HCEC 1CT (cell line): ENCODE data around the gene SYNRG.
A peak's percentile ranks its signal among the peaks of the same experiment; 100 is the strongest.
"Not testable (repeated sequence)": the region's sequence is repeated elsewhere in the genome, so short reads cannot be mapped to it uniquely, and the experiment has no call there.

ENCODE experiments used
- DNase-seq: peaks from one replicate; pipeline ENCODE4 v3.0.0-alpha.2; 2017

Gene SYNRG, protein sequence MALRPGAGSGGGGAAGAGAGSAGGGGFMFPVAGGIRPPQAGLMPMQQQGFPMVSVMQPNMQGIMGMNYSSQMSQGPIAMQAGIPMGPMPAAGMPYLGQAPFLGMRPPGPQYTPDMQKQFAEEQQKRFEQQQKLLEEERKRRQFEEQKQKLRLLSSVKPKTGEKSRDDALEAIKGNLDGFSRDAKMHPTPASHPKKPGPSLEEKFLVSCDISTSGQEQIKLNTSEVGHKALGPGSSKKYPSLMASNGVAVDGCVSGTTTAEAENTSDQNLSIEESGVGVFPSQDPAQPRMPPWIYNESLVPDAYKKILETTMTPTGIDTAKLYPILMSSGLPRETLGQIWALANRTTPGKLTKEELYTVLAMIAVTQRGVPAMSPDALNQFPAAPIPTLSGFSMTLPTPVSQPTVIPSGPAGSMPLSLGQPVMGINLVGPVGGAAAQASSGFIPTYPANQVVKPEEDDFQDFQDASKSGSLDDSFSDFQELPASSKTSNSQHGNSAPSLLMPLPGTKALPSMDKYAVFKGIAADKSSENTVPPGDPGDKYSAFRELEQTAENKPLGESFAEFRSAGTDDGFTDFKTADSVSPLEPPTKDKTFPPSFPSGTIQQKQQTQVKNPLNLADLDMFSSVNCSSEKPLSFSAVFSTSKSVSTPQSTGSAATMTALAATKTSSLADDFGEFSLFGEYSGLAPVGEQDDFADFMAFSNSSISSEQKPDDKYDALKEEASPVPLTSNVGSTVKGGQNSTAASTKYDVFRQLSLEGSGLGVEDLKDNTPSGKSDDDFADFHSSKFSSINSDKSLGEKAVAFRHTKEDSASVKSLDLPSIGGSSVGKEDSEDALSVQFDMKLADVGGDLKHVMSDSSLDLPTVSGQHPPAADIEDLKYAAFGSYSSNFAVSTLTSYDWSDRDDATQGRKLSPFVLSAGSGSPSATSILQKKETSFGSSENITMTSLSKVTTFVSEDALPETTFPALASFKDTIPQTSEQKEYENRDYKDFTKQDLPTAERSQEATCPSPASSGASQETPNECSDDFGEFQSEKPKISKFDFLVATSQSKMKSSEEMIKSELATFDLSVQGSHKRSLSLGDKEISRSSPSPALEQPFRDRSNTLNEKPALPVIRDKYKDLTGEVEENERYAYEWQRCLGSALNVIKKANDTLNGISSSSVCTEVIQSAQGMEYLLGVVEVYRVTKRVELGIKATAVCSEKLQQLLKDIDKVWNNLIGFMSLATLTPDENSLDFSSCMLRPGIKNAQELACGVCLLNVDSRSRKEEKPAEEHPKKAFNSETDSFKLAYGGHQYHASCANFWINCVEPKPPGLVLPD (N-terminal part only)

DNA sequence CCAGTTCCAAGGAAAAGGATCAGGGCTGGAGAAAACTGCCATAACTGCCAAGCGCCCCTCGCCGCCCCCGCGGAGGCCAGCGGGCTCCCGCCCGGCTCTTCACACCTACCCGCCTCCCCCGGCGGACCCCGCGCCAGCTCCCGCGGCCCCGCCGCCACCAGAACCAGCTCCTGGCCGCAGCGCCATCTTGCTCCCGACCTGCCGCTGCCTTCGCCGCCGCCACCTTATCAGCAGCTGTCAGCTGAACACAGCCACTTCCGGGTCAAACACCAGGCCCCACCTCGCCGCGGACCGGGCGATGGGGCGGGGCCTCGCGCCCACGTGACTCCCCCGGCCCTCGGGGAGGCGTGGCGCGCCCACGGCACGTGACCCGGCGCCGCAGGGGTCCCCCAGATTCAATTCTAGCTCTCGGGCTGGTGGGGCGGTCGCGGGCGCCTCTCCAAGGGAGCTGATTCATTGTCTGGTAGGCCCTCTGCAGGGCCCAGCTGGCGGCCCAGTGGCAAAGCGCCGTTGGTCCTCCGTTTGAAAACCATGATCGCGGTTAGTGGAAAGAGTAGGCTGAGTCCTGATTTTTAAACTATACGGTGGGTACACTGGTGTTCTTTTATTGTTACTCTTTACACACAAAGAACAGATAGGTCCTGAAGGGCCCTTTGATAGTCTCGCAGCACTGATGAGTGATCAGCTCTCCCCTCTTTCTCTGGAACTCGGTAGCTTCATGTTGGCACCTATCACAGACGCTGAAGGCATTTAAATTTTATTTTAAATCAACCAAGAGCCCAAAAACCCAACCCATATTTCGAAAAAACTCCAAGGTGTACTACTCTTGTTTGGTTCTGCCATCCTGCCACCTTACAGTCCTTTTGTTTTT lies at the start of gene SYNRG:
TSS of gene SYNRG (minus strand) at position 249 of the 871 bp plus-strand sequence. CDS start at position 186, 63 bp downstream.
- DNase-seq, result peak; percentile 95

DNA sequence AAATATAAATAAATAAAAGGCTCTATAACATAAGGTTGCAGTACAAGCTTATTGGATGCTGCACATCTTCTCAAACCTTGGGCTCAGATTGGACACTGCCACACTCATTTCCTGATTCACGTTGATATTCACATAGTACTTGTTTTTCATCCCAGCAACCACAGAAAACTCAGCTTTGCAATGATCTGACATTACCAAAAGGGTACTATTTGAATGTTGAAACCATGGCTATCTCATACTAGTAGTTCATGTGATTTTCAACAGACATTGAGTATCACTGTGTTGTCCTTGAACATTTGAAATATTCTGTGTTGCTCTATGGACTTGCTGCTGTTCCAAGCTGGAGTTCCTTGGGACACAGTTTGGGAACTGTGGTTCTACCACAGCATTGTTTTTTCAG lies 48.0 kb upstream of the SYNRG start:
- no peak for DNase-seq

DNA sequence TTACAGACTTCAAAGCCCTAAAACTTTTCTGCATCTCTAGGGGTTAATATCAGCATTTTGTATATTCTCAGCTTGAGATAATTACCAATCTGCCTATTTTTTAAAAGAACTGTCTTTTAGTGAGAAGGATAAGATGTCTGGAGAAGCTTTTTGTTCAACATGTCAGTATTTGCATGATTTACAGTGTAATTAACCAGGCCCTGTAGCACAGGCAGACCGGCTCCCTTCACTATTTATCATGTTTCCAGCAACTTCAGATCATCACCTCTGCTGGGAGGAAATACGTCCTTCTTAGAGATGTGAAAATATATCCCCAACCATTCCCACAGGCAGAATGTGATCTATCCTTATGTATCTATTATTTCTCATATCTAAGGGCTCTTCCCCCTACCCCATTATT lies 42.6 kb upstream of the SYNRG start:
- no peak for DNase-seq

DNA sequence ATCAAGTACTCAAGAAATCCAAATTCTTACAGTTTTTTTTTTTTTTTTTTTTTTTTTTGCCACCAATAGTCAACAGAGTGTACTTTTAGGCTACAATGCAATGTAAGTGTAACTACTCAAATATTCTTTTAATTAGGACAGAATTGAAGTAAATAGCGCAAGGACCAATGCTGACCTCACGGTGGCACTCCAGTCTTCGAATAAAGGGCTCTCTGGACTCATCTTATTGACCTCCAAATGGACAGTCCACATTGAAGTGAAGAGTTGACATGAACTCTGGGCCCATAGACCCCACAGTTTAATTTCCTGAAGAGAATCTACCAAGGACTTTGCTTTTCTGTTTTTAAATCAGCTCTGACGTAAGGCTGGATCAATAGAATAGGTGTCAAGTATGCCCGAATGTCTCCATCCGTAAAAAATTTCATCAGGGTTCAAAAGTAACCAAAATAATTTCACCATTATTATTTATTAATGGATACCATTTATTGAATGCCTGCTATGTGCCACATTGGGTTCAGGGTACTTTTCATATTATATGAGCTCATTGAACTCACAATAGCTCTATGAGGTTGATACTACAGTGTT lies 41.3 kb upstream of the SYNRG start:
- DNase-seq, result peak; percentile 57

DNA sequence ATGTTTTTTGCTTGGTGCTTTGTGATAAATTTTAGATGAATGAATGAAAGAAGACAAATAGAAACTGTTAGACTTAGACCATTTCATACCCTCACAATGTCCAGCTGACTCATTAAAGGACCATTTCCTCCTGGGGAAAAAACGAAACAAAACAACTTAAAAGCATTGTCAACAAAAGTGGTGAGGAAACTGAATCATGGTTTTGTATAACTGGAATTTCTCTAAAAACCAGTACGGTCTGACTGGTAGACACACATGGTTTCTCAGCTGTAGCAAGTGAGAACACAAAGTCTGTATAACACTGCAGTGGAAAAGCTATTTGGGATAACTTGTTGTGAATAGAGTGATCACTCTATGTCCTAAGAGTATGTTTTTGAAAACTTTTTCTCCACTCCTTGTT lies 39.3 kb upstream of the SYNRG start:
- DNase-seq, result peak; percentile 72

DNA sequence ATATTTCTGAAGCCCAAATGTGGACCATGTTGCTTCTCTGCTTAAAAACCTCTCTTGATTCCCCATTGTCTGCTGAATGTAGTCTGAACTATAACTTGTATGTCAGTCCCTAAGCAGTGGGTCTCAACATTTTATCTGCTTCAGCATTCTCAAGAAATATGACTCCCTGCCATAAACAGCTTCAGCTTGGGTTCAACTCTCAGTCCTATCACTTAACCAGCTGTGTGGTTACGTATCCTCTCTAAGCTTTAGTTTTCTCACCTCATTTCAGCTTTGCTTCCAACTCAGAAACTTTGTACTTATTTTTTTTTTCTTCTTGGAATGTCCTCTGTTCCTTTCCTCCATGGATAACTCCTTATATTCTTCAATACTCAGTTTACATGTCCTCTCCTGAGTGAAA lies 38.6 kb upstream of the SYNRG start:
- no peak for DNase-seq

DNA sequence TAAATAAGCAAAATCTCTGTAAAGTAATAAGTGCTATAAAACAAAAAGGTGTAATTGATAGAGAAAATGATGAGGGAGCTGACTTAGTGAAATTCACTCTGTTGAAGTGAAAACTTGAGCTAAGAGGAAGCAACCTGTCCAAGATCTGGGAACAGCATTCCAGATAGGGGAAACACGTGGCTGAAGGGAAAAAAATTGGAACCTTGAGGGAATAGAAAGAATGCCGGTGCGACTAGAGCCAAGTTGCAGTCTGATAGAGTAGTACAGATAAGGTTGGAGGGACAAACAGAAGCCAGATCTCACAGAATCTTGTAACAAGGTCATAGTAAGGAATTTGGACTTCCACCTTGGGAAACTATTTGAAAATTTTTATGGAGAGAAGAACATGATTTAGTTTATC lies 34.7 kb upstream of the SYNRG start:
- no peak for DNase-seq

DNA sequence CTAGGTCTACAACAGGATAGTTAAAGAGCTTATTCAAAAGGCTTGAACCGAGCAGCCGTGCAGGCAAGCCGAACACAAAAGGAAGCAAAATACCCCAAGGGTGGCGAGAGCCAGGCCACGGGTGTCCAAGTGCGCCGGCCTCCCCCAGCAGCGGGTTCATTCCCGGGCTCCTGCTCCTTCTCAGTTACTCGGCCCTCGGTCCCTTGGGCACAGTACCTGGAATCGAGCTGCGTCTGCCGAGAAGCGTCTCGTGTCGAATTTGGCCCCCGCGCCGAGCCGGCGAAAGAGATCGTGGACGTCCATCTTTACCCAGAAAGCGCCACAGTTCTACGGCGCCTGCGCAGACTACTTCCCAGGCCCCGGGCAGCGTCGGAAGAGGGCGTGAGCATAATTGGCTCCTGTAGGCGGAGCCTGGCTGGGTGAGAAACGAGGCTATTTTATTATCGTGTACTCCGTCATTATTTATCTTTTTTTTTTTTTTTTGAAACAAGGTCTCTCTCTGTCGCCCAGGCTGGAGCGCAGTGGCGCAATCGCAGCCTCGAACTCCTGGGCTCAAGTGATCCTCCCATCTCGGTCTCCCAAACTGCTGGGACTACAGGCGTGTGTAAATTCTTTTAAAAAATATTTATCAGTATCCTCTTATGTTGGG lies 34.0 kb upstream of the SYNRG start, which contains the start of gene DDX52:
TSS of gene DDX52 (minus strand) at position 329 of the 649 bp plus-strand sequence. CDS start at position 303, 26 bp downstream.
- peak; percentile 92 for DNase-seq

DNA sequence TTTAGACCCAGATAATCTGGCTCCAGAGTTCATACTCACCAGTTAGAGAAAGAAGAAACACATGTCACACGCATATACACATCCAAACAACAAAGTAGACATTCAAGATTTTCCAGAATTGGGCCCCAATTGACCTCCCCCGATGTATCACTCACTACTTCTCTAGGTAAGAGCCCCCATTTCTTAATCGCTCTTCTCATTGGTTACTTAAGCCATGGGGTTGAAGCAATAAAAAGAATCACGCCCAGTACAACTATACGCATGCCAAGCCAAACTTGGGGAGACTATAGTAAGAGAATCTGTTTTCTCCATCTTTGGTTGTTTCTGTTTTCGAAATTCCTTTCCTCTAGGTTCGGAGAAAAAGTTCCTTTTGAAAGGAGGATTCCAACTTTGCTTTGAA lies 33.5 kb upstream of the SYNRG start:
- DNase-seq, result peak; percentile 35

DNA sequence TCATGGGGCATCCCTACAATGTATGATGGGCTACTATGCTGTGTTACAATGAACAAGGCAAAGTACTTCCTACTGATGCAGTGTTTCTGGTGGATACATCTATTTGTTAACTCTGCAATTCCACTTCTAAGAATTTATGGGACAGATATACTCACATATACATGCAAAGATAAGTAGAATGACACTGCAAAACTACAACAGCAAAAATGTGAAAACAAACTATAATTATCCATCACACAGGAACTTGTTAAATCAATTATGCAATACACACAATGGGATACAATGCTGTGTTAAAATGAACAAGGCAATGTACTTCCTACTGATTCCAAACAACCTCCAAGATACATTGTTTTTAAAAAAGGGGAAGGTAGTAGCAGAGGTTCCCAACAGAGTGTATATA lies 30.8 kb upstream of the SYNRG start:
- no peak for DNase-seq

DNA sequence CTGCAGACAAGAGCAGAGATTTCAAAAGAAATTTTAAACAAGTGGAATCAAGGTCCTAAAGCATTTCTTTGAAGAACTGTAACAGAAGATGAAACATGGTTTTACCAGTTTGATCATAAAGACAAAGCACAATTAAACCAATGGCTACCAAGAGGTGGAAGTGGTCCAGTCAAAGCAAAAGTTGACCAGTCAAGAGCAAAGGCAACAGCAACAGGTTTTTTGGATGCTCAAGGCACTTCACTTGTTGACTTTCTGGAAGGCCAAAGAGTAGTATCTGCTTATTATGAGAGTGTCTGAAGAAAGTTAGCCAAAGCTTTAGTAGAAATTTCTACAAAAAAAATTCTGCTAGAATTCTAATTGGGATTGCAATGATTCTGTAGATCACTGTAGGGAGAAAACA lies 28.7 kb upstream of the SYNRG start:
- no peak for DNase-seq

DNA sequence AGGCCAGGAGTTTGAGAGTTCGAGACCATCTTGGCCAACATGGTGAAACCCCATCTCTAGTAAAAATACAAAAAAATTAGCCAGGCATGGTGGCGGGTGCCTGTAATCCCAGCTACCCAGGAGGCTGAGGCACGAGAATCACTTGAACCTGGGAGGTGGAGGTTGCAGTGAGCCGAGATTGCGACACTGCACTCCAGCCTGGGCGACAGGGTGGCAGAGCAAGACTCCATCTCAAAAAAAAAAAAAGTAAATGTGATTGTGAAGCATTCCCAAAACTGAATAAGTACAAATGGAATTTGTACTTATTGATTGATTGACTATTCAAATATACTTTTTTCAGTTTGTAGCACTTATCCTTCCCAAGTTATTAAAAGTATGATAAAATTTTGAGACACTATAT lies 7.2 kb upstream of the SYNRG start:
- DNase-seq, result not testable (repeated sequence)

DNA sequence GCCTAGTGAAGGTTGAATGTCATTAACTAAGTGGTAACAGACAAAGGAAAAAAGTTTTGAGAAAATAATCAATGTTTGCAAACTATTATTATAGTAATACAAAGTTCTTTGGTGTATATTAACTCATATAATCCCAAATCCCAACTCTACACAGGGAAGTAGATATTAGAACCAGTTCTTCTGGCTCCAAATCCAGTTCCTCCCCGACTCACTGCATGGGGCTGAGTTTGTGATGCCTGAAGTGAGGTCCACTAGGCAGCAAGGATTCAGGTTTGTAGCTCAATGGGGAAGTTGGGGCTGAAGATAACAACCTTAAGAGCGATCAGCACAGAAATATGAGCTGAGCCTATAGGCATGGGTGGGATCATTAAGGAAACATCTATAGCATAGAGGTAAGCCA lies 5.6 kb upstream of the SYNRG start:
- no peak for DNase-seq

DNA sequence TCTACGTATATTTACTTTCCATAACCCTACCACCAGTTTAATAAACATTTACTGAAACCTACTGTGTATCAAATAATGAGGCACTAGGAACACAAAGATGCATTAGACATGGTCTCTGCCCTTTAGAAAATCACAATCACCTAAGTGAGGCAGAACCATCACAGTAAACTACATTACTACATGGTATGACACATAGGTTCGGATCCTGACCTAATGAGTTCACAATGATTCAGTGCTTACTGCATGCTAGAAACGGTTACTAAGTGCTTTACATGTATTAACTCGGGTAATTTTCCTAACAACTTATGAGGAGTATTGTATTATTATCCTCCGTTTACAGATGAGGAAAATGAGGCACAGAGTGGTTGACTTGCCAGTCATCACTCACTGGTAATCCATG lies 5.2 kb upstream of the SYNRG start:
- peak; percentile 86 for DNase-seq

DNA sequence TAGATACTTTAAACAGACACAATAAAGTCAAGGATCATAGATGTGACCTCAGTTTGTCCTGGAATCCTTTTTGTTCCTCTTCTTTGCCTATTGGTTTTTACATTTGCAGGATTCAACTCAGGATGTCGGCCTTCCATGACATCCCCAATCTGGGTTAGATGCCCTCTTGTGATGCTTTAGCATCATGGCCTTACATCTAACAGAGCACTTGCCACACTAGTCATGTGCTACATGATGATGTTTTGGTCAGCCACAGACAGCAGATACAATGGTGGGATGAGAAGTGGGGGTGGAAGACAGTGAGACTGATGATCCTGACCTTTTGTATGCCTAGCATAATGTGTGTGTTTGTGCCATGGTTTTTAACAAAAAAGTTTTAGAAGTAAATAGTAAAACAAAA lies 1.8 kb upstream of the SYNRG start:
- no peak for DNase-seq

DNA sequence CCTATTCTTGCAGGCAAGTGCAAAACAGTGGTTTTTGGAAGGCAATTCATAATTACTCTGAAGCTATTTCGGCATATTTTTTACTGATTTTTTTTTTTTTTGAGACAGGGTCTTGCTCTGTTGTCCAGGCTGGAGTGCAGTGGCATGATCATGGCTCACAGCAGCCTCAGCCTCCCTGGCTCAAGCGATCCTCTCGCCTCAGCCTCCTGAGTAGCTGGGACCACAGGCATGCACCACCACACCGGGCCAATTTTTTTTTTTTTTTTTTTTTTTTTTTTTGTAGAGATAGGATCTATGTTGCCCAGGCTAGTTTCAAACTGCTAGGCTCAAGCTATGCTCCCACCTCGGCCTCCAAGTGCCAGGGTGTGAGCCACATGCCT lies 813 bp upstream of the SYNRG start:
- DNase-seq, result not testable (repeated sequence)

DNA sequence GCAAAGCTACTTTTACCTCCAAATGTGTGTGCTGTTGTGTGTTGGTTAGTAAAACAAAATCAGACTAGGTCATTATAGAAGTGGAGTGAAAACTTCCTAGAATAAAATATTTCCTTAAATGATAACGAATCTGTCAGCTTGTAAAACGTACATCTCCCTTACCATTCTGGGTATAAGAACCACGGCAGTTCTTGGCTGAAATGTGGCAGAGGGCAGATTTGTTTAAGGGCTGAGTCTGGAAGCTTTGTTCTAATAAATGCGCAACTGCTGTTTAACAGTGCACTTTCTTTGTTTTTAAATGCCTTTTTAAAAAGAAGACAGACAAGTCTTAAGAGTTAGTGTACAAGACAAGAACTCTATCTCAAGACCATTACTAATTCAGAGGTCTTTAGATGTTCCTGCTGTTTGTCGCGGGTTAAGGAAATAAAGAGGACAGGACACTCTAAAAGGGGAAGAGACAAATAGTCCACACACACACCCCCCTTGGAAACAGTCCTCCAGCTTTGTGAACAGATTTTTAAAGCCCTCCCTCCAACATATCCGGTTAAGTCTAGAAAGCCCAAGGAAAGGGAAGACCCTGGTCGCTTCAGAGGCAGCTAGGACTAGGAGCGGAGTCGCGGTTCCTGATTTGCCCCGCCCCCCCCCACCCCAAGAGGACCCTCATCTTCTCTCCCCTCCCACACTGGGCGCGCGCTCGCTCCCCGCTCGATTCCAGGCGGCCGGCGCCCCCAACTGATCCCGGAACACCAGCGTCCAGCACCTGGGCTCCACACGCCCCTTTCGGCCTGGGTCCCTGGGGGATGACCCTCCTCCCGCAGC lies 658 bp downstream of the SYNRG start:
- peak; percentile 19 for DNase-seq

DNA sequence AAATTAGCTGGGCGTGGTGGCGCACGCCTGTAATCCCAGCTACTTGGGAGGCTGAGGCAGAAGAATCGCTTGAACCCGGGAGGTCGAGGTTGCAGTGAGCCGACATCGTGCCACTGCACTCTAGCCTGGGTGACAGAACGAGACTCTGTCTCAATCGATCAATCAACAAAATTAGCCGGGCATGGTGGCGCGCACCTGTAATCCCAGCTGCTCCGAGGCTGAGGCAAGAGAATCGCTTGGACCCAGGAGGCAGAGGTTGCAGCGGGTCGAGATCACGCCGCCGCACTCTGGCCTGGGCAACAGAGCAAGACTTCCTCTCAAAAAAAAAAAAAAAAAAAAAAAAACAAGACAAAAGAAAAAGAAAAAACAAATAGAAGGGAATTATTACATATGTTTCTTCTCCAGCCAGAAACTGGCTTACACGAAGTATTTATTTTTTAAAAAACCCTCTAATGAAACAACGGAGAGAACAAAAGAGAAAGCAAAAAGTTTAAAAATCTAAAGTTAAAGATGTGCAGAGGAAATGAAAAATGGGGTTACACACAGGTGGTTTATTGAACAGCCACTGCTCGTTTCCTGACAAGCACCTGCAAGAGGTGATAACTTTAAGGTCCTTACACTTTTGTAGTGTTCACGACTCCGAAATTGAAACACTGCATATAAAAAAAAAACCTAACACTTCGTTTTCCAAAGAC lies 1.4 kb downstream of the SYNRG start:
- DNase-seq, result no peak

DNA sequence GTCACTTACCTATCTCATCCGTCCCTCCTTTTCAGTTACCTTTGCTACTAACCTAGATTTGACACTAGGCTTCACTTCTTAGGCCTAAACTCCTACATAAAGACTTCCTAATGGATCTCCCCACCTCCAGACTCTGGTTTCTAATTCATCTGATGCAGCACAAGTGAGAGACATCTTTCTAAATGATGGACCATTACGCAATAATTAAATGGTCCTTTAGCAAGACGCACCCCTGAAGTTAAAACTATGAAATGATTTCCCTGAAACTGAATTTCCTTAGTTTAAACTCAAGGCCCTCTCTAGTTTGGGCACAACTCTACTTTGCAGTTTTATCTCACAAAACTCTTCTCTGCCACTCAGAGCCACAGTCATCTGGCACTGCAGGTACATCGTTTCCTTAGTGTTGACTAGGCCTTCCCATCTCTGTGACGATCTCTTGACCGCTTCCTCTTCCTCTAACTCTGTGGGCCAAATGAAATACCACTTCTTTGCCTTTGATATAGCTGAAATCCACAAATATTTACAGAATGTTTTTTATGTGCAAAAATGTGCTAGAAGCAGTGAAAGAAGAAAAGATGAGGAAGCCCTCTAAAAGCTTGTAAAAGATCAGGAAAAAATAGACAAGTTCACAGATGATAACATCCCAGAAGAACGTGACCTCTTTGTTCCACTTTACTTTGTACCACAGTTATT lies 3.3 kb downstream of the SYNRG start:
- DNase-seq, result no peak
